ENCODE data around the gene D2HGDH.

Gene D2HGDH

DNA sequence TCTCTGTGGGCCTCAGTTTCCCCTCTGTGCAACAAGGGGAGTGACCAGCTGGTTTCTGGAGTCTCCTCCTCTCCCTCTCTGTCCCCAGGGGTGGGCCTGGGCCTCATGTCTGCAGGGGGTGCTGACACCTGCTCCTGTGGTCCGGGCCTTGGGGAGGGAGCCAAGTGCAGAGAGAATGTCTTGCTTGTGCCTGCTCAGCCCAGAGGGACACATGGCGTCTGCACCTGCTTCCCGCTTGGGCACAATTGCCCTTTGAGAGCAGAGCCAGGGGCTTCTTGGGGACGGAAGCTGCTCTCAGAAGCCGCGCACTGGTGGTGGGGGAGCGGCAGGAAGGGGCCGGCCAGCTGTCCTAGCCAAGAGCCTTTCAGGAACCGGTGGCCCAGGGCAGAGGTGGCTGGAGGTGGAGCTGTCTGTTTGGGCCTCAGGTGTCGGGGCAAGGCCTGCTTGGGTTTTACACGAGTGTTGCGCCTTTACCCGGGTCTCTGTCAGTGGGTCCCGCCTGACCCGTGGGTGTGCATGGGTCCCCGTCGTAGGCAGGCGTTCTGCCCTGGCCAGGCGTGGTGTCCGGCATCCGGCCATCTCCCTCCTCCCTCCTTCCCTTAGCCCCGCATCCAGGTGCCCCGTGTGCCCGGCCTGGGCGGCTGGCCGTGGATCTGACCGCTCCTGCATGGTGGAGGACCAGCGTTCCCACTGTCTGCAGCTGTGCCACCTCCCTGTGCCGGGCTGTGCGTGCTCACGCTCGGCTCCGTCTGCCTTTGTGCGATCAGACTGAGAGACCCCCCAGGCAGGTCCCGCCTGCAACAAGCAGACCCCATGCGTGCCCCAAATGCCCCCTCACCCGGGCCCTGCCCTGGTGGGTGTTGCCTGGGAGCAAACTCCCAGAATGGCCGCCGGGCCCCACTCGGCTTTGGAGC, 78.6 kb downstream of the D2HGDH start:
- in situ Hi-C loops (cut with MboI; ENCODE audit: low pct_unique_long_range_greater_than_20kb, low sequenced_read_pairs, unreplicated experiment): no loop called here
- TF ChIP-seq CTCF (IDR thresholded peaks at IDR 0.05; ENCODE audit: extremely low read depth, insufficient read depth, missing control alignments): no peak
- DNase-seq (ENCODE audit: low spot score): peak; percentile 23

- DNase-seq (ENCODE audit: low spot score): peak; percentile 52
- in situ Hi-C loops (cut with MboI; ENCODE audit: low pct_unique_long_range_greater_than_20kb, low sequenced_read_pairs, unreplicated experiment): no loop called here
- no peak for TF ChIP-seq CTCF (IDR thresholded peaks at IDR 0.05; ENCODE audit: extremely low read depth, insufficient read depth, missing control alignments)
Observed at GRCh38 chr2:241813644-241814392, 79.4 kb downstream of the D2HGDH start.

GRCh38 chr2:241814393-241814642, 79.9 kb downstream of the D2HGDH start:
- in situ Hi-C loops (cut with MboI; ENCODE audit: low pct_unique_long_range_greater_than_20kb, low sequenced_read_pairs, unreplicated experiment): no loop called here
- peak; percentile 21 for DNase-seq (ENCODE audit: low spot score)
- no peak for TF ChIP-seq CTCF (IDR thresholded peaks at IDR 0.05; ENCODE audit: extremely low read depth, insufficient read depth, missing control alignments)

- DNase-seq (ENCODE audit: low spot score): peak; percentile 21
- no peak for TF ChIP-seq CTCF (IDR thresholded peaks at IDR 0.05; ENCODE audit: extremely low read depth, insufficient read depth, missing control alignments)
- in situ Hi-C loops (cut with MboI; ENCODE audit: low pct_unique_long_range_greater_than_20kb, low sequenced_read_pairs, unreplicated experiment): no loop called here
Observed at GRCh38 chr2:241814643-241815476, 80.4 kb downstream of the D2HGDH start.

DNA sequence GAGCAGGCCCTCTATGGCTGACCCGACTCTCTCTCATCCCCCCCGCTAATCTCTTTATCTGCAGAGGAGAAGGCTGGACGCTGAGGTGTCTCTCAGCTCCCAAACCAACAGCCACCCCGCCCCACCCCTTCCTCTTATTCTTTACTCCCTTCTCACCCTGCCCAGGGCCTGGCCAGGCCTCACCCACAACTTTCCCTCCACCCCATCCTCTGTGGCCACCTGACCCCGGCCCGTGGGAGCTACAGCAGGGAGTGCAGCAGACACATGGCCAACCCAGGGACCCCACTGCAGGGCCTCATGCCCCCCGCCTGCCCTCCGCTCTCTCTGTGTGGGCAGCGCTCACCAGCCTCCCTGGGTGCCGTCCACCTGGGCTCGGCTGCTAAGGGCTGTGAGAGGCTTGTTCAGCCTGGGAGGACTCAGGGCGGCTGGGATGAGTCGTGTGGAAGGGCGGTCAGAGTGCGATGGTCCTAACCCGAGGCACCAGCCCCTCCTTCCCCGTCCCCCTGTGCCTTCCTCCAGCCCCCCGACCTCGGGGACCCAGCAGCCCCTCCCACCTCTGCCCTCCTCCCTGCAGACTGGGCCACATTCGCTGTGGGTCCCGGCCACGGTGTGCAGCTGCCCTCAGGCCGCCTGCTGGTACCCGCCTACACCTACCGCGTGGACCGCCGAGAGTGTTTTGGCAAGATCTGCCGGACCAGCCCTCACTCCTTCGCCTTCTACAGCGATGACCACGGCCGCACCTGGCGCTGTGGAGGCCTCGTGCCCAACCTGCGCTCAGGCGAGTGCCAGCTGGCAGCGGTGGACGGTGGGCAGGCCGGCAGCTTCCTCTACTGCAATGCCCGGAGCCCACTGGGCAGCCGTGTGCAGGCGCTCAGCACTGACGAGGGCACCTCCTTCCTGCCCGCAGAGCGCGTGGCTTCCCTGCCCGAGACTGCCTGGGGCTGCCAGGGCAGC, 81.3 kb downstream of the D2HGDH start:
- DNase-seq (ENCODE audit: low spot score): peak; percentile 30
- in situ Hi-C loops (cut with MboI; ENCODE audit: low pct_unique_long_range_greater_than_20kb, low sequenced_read_pairs, unreplicated experiment): no loop called here
- no peak for TF ChIP-seq CTCF (IDR thresholded peaks at IDR 0.05; ENCODE audit: extremely low read depth, insufficient read depth, missing control alignments)

Measured in GM13977 (cell line).